Stimulated activated CD4-positive, alpha-beta T cell treated with anti-CD3 and anti-CD28 coated beads, Interleukin-15, amount 100 ng/mL, for 48 hours (primary cell): ENCODE measurements around the gene LRRC74B.
"Not testable (repeated sequence)": the region's sequence is repeated elsewhere in the genome, so short reads cannot be mapped to it uniquely, and the experiment has no call there.

ENCODE experiments used
- DNase-seq, 2 donors: peaks; one replicate each; pipeline ENCODE4 v3.0.0-alpha.2; 2020; ENCODE audit warnings: low read depth in 2 of 2

The LRRC74B gene

DNA sequence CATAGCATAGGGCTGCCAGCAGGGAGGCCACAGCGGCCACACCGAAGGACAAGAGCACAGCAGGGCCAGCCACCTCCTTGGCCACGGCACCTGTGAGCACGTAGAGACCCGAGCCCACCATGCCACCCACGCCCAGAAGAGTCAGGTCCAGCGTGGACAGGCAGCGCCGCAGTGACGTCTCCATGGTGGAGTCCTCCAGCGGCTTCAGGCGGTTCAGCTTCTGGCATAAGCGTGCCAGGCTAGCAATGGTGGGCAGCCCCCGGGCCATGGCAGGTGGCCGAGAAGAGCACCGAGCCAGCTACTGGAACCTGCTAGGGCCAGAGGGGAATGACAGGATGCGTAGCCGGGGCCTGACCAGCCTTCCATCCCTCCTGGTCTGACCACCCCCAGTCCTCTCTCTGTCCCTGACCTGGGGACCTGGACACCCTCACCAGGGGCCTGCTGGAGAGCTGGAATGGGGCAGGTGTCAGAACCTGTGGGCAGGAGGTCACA, 14.2 kb upstream of the LRRC74B start:
- DNase-seq: no peak

DNA sequence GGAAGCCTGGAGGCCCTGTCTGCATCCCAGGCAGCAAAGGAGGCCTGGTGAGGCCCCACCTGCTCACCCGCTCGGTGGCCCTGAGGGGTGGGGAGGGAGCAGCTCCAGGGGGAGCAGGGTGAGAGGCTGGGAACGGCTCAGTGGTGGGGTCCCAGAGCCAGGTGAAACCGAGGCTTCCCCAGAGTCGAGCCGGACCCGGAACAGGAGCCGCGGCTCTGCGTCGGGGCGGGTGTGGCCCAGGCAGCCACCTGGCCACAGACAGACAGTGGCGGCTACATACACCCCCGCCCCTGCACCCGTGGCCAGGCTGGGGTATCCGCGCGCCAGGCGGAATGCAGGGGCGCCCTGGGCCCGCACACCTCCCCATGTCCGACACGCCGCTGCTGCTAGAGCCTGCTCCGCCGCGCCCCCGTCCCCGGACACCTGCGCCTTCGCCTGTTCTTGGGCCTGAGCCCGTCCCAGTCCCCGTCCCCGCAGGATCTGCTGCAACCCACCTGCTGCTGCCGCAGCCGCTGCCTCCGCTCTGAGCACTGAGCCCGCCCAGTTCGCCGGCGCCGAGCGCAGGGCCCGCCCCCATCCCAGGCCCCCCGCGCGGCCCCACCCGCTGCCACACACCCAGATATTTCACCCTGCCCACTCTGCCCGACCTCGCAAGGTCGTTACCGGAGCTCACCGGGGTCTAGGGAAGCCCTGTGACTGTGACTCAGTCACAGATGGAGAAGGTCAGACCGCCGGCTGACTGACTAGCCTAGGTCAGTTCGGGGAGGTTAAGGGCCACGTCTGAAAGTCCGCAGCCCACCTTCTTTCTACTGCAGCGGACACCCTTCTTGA, 13.5 kb upstream of the LRRC74B start, which contains the start of gene SLC7A4:
Gene SLC7A4, minus strand, starts transcription at position 525 of the 831 bp plus-strand sequence. CDS start 749 bp downstream, outside the sequence.
- no peak for DNase-seq

DNA sequence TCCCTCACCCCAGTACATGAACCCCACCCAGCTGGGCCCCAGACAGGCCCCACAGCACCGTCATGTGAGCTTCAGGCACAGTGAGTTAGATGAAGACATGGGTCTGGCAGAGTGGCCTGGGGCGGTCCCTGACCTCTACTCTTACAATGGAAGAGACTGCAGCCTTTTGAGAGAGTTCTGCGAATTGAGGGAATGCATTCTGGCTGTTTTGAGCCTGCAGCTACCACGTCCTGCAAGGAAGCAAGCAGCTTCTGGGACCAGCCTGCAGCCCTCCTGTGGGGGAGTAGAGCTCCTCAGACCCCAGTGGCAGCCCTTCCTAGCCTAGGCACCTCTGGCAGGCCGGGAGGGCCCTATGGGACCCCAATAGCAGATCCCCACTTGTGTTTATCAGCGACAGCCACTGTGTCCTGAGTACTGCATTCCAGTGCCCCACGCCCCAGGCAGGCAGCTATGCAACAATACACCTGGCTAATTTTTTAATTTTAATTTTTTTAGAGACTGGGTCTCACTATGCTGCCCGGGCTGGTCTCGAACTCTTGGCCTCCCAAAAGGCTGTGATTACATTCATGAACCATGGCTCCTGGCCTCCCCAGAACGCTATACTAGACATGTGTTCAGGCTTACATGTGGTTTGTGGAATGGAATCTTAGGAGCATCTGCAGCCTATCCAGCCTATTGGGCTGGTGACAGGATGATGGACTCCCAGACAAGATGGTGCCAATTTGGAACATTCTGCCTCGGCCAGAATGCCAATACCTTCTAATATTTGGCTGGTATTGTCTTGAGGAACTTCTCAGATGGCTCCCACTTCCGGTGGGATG, 12.7 kb upstream of the LRRC74B start:
- DNase-seq: no peak

DNA sequence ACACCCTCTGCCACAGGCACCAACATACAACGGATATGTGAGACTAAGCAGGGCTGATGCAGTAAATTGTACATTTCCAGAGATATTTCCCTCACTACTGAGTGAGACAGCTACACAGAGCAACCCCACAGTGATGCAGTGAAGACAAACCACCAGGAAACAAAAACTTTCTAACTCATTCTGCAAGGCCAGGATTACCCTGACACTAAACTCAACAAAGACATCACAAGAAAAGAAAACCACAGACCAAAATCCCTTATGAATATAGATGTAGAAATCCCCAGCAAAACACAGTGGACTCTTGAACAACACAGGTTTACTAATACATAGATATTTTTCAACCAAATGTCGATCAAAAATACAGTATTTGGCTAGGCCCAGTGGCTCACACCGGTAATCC, 11.9 kb upstream of the LRRC74B start:
- DNase-seq: no peak

DNA sequence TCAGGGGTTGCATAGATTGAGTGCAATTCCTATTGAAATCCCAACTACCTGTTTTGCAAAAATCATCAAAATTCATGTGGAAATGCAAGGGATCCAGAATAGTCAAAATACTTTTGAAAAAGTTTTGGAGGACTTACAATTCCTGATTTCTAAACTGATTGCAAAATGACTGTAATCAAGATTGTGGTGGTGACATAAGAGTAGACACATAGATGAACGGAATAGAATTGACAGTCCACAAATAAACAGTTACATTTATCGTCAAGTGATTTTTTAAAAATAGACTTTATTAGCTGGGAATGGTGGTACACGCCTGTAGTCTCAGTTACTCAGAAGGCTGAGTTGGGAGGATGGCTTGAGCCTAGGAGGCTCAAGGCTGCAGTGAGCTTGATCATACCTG, 10.8 kb upstream of the LRRC74B start:
- DNase-seq: no peak

DNA sequence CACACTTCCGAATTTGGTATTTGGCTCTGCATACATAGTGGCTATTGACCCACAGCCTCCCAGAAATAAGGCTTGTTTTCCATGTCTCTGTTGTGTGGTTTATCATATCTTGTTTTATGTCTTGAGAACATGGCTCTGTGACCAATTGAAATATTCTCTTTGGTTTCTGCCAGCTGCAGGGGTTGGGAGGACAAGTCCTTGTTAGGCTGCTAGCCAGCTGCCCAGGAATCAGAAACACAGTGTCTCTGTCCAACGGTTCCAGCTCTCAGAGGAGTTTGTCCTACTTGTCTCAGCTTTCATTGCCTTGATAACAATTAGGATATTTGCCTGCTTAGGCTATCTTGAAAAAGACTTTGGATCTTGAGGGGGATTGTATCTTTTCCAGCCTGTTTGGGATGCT, 7.3 kb upstream of the LRRC74B start:
- DNase-seq: no peak

DNA sequence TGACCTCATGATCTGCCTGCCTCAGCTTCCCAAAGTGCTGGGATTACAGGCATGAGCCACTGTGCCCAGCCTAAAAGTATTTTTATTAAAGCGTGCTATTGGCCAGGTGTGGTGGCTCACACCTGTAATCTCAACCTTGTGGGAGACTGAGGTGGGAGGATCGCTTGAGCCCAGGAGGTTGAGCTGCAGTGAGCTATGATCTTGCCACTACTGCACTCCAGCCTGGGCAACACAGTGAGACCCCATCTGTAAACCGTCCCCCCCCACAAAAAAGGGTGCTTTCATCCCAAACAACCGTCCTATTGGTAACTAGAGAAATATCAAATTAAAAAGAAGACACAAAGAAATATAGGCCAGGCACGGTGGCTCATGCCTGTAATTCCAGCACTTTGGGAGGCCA, 6.6 kb upstream of the LRRC74B start:
- not testable (repeated sequence) for DNase-seq

DNA sequence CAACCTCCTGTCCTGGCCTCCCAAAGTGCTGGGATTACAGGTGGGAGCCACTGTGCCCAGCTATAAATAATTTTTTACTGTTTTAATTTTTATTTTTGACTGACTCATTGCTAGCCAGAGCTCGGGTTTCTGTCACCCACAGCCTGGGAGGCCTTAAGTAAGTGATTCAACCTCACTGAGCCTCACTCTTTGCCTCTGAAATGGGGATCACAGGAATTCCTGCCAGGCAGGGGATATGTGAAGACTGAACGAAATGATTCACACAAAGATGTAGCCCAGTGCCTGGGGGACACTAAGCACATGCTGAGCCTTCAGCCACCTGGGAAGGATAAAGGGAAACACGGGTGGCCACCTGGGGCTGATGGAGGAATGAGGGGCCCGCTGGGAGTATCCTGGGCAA, 3.8 kb upstream of the LRRC74B start:
- no peak for DNase-seq

DNA sequence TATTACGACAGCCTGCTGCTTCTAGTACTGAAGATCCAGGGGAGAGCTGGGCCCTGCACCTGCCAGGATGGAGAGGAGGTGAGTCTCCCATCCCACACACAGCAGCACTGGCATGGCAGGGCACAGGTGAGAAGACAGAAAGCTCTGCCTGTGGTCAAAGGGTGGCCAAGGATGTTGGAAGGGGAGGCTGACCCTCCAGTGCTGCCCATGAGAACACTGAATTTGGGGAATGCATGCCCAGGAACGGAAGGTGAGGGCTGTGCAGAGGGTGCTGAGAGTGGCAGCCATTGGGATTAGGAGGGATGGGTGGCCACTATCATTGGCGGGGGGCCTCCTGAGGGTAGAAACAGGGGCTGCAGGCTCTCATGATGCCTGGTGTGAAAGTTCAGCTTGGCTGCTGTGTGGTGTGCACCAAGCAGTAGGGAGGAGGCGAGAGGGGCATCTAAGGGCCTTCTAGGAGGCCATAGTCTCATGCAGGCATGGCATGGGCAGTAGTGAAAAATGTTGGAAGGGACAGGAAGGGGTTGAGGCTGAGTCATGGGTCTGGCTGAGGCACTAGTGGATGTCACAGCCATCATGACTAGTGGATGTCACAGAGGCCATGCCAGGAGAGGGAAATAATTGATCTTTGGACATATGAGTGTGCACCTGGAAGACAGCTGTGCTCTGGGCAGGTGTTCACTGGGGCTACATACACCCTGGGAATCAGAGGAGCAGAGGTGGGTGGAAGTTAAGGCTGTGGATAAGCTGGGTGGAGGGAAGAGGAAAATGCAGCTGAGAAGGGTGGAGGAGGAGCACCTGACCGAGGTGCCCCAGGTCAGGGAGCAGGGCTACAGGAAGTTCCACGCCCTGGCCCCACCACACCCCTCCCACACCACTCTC, 2.5 kb upstream of the LRRC74B start:
- DNase-seq: no peak

DNA sequence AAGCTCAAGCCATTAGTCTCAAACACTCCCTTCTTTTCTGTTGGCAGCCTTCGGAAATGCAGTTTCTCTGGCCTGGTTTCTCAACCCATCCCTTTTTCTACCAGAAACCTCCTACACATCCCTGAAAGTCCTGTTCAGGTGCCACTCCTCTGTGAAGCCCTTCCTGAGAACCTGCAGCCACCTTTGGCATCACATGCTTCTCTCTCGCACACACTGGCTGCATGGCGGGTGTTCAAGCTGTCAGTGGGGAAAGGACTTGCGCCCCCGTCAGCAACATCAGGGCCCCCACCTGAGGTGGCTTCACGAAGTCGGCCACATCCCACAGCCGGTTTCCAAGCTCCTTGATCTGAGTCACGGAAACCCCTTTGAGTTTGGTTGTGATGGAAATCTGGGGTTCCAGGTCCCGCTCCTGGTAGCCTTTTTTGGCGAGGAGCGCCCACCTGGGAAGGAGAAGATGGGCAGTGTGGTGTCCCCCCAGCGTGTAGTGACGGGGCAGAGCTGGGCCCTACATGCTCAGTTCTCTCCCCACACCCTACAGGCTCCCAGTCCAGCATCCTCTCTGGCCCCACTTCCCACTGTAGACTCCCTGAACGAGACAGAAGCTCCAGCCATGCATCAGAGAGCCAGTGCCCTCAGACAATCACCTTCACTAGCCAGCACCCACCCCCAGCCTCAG, 1.7 kb upstream of the LRRC74B start:
- no peak for DNase-seq

DNA sequence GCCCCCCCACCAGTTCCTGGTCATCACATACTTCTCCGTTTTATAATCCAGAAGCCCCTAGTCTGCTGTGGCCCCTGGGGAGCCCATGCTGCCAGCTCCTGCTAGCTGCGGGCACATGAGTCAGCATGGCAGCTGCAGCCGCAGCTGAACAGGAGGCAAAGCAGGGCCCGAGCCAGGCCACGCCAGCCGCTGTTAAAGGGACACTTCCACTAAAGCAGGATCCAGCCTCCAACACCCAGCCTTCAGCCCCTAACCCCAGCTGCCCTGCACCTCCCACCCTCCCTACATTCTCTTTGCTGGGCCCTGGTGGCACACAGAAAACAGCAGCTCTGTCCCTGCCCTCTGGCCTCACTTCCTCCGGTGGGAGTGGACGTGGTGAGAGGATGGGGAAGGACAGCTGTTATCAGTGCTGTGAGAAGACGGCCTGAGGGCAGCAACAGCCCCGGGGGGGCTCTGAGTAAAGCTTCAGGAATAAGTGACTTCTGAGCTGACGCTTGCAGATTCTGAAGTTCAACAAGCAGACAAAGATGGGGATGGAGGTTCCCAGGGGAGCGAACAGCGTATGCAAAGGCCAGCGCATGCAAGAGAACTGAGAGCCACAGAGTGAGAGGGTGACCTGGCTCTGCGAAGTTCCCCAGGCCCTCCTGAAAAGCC, 688 bp upstream of the LRRC74B start:
- DNase-seq: no peak

DNA sequence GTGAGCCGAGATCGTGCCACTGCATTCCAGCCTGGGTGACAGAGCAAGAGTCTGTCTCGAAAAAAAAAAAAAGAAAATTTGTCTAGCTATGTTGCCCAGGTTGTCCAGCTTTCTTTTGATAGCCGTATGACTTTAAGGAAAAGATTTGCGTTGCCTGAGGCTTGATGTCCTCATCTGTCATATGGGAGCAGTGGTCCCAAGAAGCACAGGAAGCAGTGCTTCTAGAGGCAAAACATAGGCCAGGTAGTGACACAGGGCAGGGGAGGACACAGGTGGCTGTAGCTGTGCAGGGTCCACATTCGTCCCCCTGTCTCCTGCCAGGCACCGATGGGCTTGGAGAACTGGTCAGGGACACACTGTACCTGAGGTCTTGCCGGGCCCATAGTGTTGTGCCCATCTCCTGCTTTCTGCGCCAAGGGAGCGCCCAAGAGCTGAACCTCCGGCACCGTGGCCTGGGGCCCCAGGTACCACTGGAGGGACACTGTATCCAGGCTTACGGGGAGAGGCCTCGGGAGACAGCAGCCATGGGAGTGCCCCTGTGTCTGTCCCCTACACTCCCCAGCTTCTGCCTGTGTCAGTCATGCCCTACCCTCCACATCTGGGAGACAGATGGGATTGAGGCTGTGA, 1.4 kb downstream of the LRRC74B start:
- no peak for DNase-seq

DNA sequence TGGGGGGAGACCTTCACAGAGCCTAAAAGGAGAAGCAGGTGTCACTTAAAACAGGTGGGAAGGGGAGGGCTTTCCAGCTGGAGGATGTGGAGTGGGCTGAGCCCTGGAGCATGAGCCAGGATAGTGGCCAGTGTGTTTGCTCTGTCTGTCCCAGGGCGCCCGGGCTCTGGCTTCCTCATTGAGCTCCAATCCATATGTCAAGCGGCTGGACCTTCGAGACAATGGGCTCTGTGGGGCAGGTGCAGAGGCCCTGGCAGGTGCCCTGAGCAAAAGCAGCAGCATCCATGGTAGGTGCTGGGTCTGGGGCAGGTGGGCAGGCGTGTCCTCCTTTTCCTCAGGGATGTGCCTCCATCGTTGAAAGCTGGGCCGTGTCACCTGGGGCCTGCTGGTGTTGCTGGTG, 2.0 kb downstream of the LRRC74B start:
- no peak for DNase-seq

DNA sequence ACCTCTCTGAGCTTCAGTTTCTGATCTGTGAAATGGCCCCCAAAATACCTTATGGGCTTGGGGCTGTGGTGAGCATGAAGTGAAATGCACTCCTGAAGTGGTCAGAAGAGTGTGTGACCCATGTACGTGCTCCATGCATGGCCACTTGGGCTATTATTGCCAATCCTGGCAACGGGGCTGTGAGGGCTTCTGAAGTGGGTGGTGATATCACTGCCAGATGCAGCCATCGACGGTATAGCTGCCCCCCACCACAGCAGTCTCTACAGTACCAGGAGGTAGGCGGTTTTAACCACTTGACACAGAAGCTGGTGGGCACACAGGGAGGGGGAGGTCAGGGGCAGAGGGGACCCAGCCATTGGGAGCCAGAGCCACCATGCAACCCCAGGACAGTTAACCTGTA, 2.7 kb downstream of the LRRC74B start:
- not testable (repeated sequence) for DNase-seq

DNA sequence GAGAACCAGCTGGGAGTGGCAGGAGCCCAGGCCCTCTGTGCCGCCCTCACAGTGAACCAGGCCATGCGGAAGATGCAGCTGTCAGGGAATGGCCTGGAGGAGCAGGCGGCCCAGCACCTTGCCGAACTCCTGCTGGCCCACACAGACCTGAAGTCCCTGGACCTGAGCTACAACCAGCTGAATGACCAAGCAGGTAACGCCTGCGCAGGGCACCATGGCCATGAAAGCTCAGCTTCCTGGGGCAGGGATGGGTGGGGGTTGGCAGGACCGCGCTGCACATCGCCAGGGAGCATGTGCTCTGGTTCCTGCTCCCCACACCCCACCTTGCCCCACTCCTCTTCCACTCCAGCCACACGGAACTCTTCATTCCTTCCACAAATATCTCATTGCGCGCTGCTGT, 3.2 kb downstream of the LRRC74B start:
- not testable (repeated sequence) for DNase-seq

DNA sequence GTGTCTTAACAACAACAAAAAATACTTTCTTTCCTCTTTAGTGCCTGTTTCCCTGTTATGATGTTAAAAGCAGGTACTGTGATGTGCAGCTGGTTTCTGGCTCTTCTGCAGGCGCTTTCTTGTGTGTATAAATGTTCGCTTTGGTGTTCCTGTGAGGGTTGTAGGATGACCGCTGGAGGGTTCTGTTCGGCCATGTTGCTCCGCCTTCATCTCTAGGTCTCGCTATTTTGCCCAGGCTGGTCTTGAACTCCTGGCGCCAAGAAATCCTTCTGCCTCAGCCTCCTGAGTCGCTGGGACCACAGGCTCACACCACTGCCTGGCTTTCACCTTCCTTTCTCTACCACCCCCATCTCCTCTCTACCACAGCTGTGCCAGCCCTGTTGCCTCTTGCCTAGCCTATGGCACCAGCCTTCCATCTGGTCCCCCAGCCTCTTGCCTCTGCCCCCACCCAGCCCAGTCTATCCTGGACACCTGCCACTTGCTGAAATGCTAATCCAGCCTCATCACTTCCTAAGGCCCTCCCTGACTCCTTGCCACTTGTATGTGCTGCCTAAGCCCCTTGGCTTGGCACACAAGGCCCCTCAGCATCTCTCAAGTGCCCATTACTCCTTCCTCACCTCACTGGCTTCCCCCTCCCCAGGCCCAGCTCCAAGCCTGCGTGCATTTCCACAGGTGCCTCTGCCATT, 5.5 kb downstream of the LRRC74B start:
- no peak for DNase-seq

DNA sequence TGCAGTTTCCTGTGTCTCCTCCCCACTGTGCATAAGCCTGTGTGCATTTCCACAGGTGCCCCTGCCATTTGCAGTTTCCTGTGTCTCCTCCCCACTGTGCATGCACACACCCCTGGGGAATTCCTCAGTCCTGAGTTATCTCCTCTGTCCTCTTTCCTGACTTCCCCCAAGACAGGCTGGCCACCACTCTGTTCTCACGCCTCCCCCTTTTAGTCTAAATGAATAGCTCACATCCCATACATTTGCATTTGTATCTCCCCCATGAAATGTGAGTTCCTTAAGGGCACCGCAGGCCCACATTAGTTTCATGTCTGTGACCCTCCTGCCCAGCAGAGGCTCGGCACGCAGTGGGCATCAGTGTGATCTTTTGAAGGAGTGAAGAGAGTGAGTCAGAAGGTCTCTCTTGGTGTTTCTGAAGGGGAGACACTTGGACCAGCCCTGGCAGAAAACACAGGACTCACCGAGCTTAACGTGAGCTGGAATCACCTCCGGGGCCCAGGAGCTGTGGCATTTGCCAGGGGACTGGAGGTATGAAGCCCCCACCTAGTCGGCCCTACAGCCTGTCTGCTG, 6.2 kb downstream of the LRRC74B start:
- DNase-seq: no peak

DNA sequence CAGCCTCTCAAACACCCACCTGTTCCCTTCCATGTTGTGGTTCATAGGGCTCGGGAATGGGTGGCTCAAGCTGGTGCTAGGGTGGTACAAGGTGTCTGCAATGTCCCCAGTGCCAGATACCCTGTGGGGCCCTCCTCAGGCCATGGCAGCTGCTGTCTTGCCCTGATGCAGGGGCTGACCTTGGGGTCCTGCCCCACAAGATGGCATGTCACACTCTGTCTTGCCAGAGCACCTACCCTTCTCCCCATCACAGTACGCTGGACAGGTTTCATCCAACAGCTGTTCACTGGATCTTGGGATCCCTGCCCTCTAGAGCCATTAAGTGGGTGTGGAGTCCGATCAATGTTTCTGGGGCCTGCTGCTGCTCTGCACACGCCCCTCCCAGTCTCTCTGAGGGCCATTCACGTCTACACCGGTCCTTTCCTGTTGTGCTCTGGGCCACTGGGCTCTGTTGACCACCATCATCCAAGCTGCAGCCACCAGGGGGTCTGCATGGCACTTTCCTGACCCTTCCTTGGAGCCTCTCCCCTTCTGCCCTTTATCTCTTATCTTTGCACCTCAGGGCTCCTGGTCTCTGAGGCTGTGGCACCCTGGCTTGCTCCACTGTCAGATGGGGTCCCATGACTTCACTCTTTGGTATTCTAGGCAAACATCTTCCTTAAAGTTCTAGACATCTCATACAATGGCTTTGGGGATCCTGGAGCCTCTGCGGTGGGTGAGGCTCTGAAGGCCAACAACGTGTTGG, 7.1 kb downstream of the LRRC74B start:
- DNase-seq: no peak
